C4-2B (cell line): ENCODE data around the gene TMTC1.

Source experiments
- CTCF ChIP-seq: fragments of 450-650 bp; conservative IDR thresholded peaks from 2 replicates; pipeline ENCODE4 v1.5.1; 2017; ENCODE audit warnings: mild to moderate bottlenecking
- ZFX ChIP-seq: fragments of 450-650 bp; IDR thresholded peaks from 2 replicates; pipeline ENCODE4 v1.6.1; 2017

DNA sequence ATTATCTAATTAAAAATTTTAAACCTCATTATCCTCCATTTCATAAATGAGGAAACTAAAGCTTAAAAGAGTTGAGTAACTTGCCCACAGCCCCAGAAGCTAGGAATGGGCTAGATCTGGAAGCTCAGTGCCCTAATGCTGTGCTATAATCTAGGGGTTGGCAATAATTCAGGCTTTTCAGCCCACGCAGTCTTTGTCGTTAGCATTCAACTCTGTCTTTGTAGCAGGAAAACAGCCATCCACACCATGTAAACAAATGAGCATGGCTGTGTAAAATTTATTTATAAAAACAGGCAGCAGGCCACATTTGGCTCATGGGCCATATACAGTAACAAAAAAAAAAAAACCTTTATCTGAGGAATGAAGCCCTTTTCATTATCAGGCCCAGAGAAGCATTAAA is 193.9 kb downstream of the TMTC1 start:
- TF ChIP-seq CTCF (no peak), ZFX (no peak)
